HFF-Myc (cell line): ENCODE measurements around the gene TFEB.

ENCODE experiments used
- DNase-seq: peaks from one replicate; pipeline ENCODE4 v3.0.0-alpha.2; 2011; ENCODE audit warnings: low read depth; ENCODE audit errors: extremely low read depth
- H3K4me3 ChIP-seq: replicated peaks from 2 replicates; pipeline ENCODE4 v1.5.1; 2011; ENCODE audit warnings: low read depth, mild to moderate bottlenecking, control low read depth, low read length
- TF ChIP-seq, protein P1 (sequence below): IDR thresholded peaks from 2 replicates; pipeline ENCODE4 v1.5.1; 2012; ENCODE audit warnings: mild to moderate bottlenecking, low read depth, low read length, control low read depth; ENCODE audit errors: missing control alignments

The TFEB gene

DNA sequence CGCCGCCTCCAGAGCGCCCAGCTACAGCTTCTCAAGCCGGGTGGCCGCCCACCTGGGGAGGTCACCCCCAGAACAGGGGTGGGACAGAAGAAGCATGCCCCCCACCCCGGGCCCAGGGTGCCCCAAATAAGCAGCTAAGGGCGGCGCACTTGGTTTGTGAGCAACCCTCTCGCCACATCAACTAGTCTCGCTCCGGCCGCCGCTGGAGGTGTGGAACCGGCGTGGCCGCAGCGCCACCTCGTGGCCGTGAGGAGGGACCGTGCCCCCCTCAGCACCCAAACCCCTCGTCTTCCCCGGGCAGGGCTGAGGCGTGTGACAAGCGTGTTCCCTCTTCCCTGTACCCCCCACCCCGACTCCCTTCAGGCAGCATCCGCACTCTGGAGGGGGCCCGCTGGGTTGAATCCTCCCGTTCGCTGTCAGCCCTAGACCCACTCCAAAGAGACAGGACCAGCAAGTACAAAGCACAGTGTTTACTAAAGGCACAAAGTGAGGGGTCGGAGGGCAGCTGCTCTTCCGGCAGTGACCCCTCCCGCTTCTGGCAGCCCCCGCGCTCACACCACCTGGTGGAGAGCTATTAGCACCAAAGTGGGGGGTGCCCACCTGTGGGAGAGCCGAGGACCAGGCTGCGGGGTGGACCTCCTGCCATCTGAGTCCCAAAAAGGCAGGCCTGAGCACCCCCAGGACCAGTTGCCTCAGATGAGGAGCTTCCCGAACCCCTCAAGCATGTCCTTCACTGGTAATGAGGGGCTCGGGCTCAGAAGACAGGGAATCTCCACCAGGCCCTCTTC, 51.7 kb downstream of the TFEB start:
- H3K4me3 ChIP-seq = no peak overlapping the region
- TF ChIP-seq, protein P1, sequence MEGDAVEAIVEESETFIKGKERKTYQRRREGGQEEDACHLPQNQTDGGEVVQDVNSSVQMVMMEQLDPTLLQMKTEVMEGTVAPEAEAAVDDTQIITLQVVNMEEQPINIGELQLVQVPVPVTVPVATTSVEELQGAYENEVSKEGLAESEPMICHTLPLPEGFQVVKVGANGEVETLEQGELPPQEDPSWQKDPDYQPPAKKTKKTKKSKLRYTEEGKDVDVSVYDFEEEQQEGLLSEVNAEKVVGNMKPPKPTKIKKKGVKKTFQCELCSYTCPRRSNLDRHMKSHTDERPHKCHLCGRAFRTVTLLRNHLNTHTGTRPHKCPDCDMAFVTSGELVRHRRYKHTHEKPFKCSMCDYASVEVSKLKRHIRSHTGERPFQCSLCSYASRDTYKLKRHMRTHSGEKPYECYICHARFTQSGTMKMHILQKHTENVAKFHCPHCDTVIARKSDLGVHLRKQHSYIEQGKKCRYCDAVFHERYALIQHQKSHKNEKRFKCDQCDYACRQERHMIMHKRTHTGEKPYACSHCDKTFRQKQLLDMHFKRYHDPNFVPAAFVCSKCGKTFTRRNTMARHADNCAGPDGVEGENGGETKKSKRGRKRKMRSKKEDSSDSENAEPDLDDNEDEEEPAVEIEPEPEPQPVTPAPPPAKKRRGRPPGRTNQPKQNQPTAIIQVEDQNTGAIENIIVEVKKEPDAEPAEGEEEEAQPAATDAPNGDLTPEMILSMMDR = peak; percentile 91
- no peak for DNase-seq

DNA sequence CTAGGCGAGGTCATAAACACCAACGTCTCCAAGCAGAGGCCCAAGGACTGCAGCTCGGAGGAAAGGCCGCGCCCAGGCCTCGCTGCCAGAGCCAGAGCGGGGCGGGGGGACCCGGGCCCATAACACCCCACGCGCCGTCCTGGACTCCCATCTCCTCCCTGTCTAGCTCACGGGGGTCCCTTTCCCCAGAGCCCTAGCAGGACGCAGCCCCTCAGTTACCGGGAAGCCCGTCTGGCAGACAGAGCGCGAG, 52.2 kb downstream of the TFEB start:
- DNase-seq = no peak
- TF ChIP-seq, protein P1 = no peak
- H3K4me3 ChIP-seq = no peak overlapping the region

DNA sequence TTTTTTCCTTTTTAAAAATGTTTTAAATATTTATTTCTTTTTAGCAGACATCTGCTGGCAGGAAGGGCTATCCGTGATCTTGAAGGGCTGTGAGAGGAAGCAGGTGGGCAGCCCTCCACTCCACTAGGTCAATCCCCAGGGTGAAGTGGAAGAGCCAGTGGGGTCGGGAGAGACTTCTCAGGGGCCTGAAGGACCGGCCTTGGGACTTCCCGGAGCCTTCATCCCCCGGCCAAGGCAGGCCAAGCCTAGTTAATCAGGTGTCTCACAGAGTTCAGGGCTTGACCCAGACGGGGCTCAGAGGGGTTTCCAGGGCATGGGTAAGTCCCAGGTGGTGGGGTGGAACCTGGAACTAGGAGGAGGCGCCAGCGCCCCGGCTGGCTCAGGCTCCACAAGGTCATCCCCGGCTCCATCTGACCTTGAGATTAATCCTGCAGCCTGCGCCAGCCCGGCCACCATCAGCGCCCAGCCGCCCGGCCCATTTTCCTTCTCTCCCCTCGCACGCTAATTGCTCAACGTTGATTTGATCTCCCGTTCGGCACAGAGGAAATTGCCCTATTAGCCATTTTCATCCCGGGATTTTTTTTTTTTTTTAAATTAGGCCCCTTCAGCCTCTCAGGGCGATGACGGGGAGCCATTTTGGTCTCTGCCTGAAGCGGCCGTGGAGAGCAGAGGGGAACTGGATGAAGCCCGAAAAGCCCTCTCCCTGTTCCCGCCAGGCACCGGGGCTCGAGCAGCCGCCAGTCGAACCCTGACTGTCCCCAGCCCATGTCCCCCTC, 52.7 kb downstream of the TFEB start:
- no peak overlapping the region for H3K4me3 ChIP-seq
- DNase-seq = no peak
- TF ChIP-seq, protein P1 = no peak

DNA sequence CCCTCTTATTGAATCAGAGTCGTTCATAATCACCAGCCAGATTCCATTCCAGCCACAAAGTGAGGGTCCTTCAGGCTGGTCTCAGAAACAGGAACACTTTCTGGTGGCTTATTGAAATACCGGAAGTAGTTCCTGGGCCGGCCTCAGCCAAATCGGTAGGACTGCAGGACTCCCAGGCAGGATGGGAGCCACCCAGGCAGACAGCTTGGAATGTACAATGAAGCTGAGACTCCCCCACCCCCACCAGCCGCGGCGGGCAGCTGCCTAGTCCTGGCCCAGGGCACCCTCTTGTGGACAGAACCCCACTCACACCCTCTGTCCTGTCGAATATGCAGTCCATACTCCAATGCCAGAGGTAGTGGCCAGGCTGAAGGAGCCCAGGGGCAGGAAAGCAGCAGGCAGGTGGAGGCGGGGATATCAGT, 53.3 kb downstream of the TFEB start:
- H3K4me3 ChIP-seq = no peak overlapping the region

DNA sequence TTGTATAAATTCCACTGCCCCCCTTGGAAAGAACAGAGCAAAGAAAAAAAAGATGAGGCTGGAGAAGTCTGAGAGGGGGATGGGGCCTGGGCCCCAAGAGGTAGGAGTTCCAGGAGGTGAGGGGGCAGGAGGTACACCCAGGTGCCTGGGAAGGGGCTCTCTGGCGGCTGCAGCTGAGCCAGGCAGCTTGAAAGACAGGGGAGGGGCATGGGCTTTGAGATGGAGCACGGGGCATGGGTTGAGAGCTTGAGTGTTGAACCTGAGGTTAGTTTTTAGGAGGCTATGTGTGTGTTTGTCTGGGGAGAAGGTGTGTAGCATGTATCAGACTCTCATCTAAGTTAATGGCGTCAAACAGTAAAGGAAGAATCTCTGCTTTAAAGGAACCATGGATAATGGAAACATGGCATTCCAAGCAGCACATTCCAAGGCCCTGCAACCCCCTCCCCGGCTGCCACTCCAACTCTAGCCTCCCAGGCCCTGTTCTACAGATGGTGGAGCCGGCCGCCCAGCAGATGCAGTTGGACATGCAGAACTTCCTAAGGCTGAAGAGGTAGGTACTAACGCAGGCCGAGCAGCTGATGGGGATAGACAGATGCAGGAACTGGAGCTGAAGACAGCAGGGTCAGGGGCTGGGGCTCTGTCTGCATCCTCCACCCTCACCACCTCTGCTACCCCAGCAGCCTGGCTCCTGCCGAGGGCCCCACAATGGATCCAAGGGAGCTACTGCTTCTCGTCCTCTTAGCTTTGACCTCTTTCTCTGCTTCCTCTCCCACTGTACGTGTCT, 55.0 kb downstream of the TFEB start:
- no peak overlapping the region for H3K4me3 ChIP-seq
- TF ChIP-seq, protein P1 = no peak
- no peak for DNase-seq

More for the DNA sequence above, 53.3 kb downstream of the TFEB start:
- TF ChIP-seq, protein P1 = peak; percentile 91
- peak; percentile 77 for DNase-seq

DNA sequence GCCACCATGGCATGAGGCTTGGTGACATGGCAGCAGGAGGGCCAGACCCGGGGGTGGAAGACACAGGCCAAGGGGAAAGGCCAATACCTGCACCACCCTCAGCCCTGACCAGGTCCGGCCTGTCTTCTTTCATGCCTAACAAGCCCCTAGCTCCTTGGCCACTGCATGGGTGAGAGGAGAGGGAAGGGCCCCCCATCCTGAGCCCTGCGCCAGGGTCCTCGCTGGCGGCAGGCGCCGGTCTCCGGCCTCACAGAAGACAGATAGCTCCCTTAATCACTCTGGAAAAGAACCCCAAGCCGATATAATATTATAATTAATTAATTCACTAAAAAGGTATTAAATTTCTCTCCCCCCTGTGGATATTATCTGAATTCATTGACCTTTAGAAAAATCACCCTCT, 55.7 kb downstream of the TFEB start:
- TF ChIP-seq, protein P1 = no peak
- H3K4me3 ChIP-seq = no peak overlapping the region
- DNase-seq = no peak
